Endothelial cell of umbilical vein (primary cell): Measurements from ENCODE around the gene TEX38. TPM values are rescaled to one million over a fixed set of nuclear protein-coding genes. Genes with fewer than 3 reads are reported as not detected.

Experiments
- BruUV-seq: library from RNA; stranded (reverse); fragments of 400-500 nt; replicated peaks from 2 replicates; lab custom pipeline; 2021; lab: Mats Ljungman, UMichigan
- CTCF ChIA-PET: fragments of 300-600, 350-600 bp; sonication (Branson Sonifier 250); formaldehyde crosslinking; loops from one replicate; lab custom pipeline; 2021; ENCODE audit warnings: antibody characterized with exemption, inconsistent platforms; lab: Charles Lee
- POLR2A ChIA-PET: fragments of 300-600, 350-600 bp; sonication (Branson Sonifier 250); formaldehyde crosslinking; loops from one replicate; lab custom pipeline; 2021; ENCODE audit warnings: antibody characterized with exemption, inconsistent platforms; lab: Charles Lee
- DNase-seq: peaks from one replicate; pipeline ENCODE4 v3.0.0-alpha.2; 2011; ENCODE audit warnings: low read depth, low spot score
- FAIRE-seq: peaks from 2 replicates; lab custom pipeline; 2011; peaks lifted over from hg19 to GRCh38; lab: Jason Lieb, UNC
- H2AFZ ChIP-seq: 2 replicates; pipeline ENCODE4 v1.6.0; 2012; ENCODE audit warnings: low read depth, low read length, control low read depth, inconsistent platforms
- H3K27ac ChIP-seq: 2 replicates; pipeline ENCODE4 v1.5.1; 2011; ENCODE audit warnings: low read depth, mild to moderate bottlenecking, control low read depth, low read length, moderate library complexity; ENCODE audit not compliant: insufficient read depth
- H3K27me3 ChIP-seq, 2 experiments: 2 replicates each; pipeline versions ENCODE4 v1.6.0 to v1.6.1; 2011; ENCODE audit warnings: low read length in 2 of 2, mixed read lengths in 1 of 2; ENCODE audit not compliant: control insufficient read depth in 2 of 2, insufficient read depth in 2 of 2
- H3K36me3 ChIP-seq, 2 experiments: 2 replicates in 1 of 2; 3 replicates in 1 of 2; pipeline ENCODE4 v1.5.1; 2011; ENCODE audit warnings: low read length in 2 of 2, mild to moderate bottlenecking in 1 of 2, moderate library complexity in 1 of 2; ENCODE audit not compliant: control insufficient read depth in 2 of 2, insufficient read depth in 2 of 2; ENCODE audit errors: extremely low read depth in 1 of 2
- H3K4me1 ChIP-seq: 3 replicates; pipeline ENCODE4 v1.5.1; 2011; ENCODE audit warnings: mild to moderate bottlenecking, low read length; ENCODE audit not compliant: control insufficient read depth, insufficient read depth; ENCODE audit errors: extremely low read depth
- H3K4me2 ChIP-seq: 2 replicates; pipeline ENCODE4 v1.6.1; 2011; ENCODE audit warnings: low read length, control low read depth, mixed read lengths; ENCODE audit not compliant: insufficient read depth
- H3K4me3 ChIP-seq, 3 experiments: fragments of 200-600 bp in 1 of 3; sonication (generic), shearing (Covaris generic) in 1 of 3; replicated peaks in 1 of 3; 2 replicates each; pipeline ENCODE4 v1.5.1; 2011 to 2016; ENCODE audit warnings: control low read depth in 3 of 3, low read length in 3 of 3, mild to moderate bottlenecking in 2 of 3, inconsistent platforms in 1 of 3, low read depth in 1 of 3, moderate library complexity in 1 of 3; ENCODE audit not compliant: insufficient read depth in 1 of 3
- H3K79me2 ChIP-seq: 2 replicates; pipeline ENCODE4 v1.6.0; 2012; ENCODE audit warnings: low read length, inconsistent platforms; ENCODE audit not compliant: control insufficient read depth, insufficient read depth
- H3K9ac ChIP-seq: replicated peaks from 2 replicates; pipeline ENCODE3; 2011; ENCODE audit warnings: low read length, control low read depth; ENCODE audit not compliant: insufficient read depth; ENCODE audit errors: extremely low read depth
- H3K9me1 ChIP-seq: replicated peaks from 3 replicates; pipeline ENCODE4 v1.6.0; 2011; ENCODE audit warnings: mild to moderate bottlenecking, low read length; ENCODE audit not compliant: control insufficient read depth, insufficient read depth; ENCODE audit errors: extremely low read depth
- H3K9me3 ChIP-seq: replicated peaks from 2 replicates; pipeline ENCODE4 v1.5.1; 2012; ENCODE audit warnings: low read length, inconsistent platforms; ENCODE audit not compliant: control insufficient read depth, insufficient read depth
- H4K20me1 ChIP-seq: replicated peaks from 2 replicates; pipeline ENCODE3; 2011; ENCODE audit warnings: mild to moderate bottlenecking, low read length; ENCODE audit not compliant: control insufficient read depth, insufficient read depth; ENCODE audit errors: extremely low read depth
- EZH2 ChIP-seq: IDR thresholded peaks from 2 replicates; pipeline ENCODE4 v1.6.1; 2012; ENCODE audit warnings: borderline replicate concordance, low read depth, mild to moderate bottlenecking, moderate library complexity, low read length, inconsistent platforms; ENCODE audit not compliant: severe bottlenecking
- FOS ChIP-seq: IDR thresholded peaks from 2 replicates; pipeline ENCODE4 v1.6.1; 2011; ENCODE audit warnings: mild to moderate bottlenecking, low read length, moderate library complexity, borderline replicate concordance; ENCODE audit not compliant: insufficient read depth
- GATA2 ChIP-seq: IDR thresholded peaks from 2 replicates; pipeline ENCODE4 v1.7.0; 2011; ENCODE audit warnings: low read depth, mild to moderate bottlenecking, moderate library complexity, mixed read lengths, low read length; ENCODE audit not compliant: insufficient read length, insufficient read depth
- JUN ChIP-seq: IDR thresholded peaks from 2 replicates; pipeline ENCODE4 v1.6.1; 2011; ENCODE audit warnings: borderline replicate concordance, low read depth; ENCODE audit not compliant: insufficient read length, insufficient read depth
- MAX ChIP-seq: IDR thresholded peaks from 2 replicates; pipeline ENCODE4 v1.6.1; 2011; ENCODE audit not compliant: insufficient read depth, insufficient read length
- MYC ChIP-seq: IDR thresholded peaks from one replicate; pipeline ENCODE4 v1.6.1; 2011; ENCODE audit warnings: mild to moderate bottlenecking, low read depth, low read length
- POLR2A ChIP-seq: IDR thresholded peaks from 2 replicates; pipeline ENCODE4 v1.6.1; 2012; ENCODE audit warnings: low read depth, mild to moderate bottlenecking, control low read depth, low read length
- POLR2AphosphoS5 ChIP-seq: IDR thresholded peaks from 2 replicates; pipeline ENCODE4 v1.6.1; 2012; ENCODE audit warnings: low read depth, mild to moderate bottlenecking, control low read depth, low read length, moderate library complexity; ENCODE audit not compliant: insufficient read depth
- dilution Hi-C: fragments of 300-500 bp; cut with MboI; formaldehyde crosslinking; loops from one replicate; pipeline ENCODE4 v1.15.0; 2019; ENCODE audit warnings: low sequenced_read_pairs; ENCODE audit not compliant: extremely low pct_ligation_motif_present
- intact Hi-C: fragments of 100-400 bp; cut with micrococcal nuclease; formaldehyde crosslinking; loops from one replicate; pipeline ENCODE4 v1.10.0; 2022
- polyA plus RNA-seq, 4 experiments: library from polyadenylated mRNA; depleted of rRNA in 3 of 4; stranded (reverse) in 3 of 4; unstranded in 1 of 4; fragments of >200 nt; gene quantifications; 2 replicates each; pipeline versions ENCODE4 v1.2.1 to v1.2.3, GENCODE V29; 2011 to 2012; ENCODE audit warnings: missing spikeins in 1 of 4
- total RNA-seq: library from RNA; stranded (reverse); gene quantifications from 2 replicates; pipeline ENCODE4 v1.2.3, GENCODE V29; 2021
- TF ChIP-seq, protein P1 (sequence below), 2 donors: IDR thresholded peaks; 1 replicate in 1 of 2; 2 replicates in 1 of 2; pipeline ENCODE4 v1.5.1; 2011; ENCODE audit warnings: low read length in 2 of 2, mild to moderate bottlenecking in 2 of 2, moderate library complexity in 2 of 2, control low read depth in 1 of 2, inconsistent platforms in 1 of 2, low read depth in 1 of 2; ENCODE audit not compliant: insufficient read depth in 1 of 2; ENCODE audit errors: extremely low read depth in 1 of 2

TEX38 gene
- total and polyA plus RNA-seq, 2 donors (not counting 3 experiments of a cell fraction or from before 2014, with no cell fraction given), result not detected

DNA sequence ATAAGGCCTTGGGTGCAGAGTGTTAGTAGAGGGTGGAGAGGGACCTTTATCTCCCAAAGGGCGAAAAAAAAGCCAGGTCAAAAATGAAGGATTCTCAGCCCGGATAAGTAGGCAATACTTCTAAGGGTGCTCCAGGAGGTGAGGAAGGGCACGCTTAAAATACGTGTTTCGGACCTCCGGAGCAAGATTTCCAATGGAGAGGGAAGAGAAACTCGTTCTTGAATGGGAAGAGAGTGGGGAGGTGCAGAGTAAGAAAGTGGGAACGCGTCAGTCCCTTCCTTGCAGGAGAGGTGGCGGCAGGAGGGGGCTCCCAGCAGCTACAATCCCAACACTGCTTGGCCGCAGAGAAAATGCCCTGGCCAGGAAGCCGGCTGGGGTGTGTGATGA is 46.7 kb downstream of the TEX38 start:
- TF ChIP-seq JUN (no peak), MYC (no peak), POLR2A (no peak), POLR2AphosphoS5 (no peak), GATA2 (no peak), MAX (no peak), EZH2 (no peak), FOS (no peak)
- TF ChIP-seq, protein P1, sequence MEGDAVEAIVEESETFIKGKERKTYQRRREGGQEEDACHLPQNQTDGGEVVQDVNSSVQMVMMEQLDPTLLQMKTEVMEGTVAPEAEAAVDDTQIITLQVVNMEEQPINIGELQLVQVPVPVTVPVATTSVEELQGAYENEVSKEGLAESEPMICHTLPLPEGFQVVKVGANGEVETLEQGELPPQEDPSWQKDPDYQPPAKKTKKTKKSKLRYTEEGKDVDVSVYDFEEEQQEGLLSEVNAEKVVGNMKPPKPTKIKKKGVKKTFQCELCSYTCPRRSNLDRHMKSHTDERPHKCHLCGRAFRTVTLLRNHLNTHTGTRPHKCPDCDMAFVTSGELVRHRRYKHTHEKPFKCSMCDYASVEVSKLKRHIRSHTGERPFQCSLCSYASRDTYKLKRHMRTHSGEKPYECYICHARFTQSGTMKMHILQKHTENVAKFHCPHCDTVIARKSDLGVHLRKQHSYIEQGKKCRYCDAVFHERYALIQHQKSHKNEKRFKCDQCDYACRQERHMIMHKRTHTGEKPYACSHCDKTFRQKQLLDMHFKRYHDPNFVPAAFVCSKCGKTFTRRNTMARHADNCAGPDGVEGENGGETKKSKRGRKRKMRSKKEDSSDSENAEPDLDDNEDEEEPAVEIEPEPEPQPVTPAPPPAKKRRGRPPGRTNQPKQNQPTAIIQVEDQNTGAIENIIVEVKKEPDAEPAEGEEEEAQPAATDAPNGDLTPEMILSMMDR (IDR thresholded peaks at IDR 0.05; ENCODE audit: extremely low read depth in 1 of 2, insufficient read depth in 1 of 2, low read depth in 1 of 2, low read length in 2 of 2), result no peak
- peak overlapping the region; percentile 82 for H3K27ac ChIP-seq
- no TSS peak for BruUV-seq
- H3K9me3 ChIP-seq, result no peaks in the 10 kb centered on the region
- POLR2A ChIA-PET, result no interaction called here
- H2AFZ ChIP-seq, result peak overlapping the region; percentile 86
- H3K27me3 ChIP-seq, result peaks cover 0 to 6% of the 10 kb centered on the region in 2 experiments
- dilution Hi-C loops, result no loop called here
- intact Hi-C loops, result loop anchor here (2.0 to 10.0 kb wide), 2 partner anchors 32 to 616 kb away; partner anchors contain the start of gene CMPK1
- H3K4me3 ChIP-seq, result peak overlapping the region; percentile 63 to 96 (median 83)
- no peaks in the 10 kb centered on the region for H3K9me1 ChIP-seq
- peaks cover 3 to 8% of the 10 kb centered on the region in 2 experiments for H3K36me3 ChIP-seq
- H3K4me2 ChIP-seq, result peak overlapping the region; percentile 96
- H4K20me1 ChIP-seq, result peaks cover 6% of the 10 kb centered on the region
- peaks cover 25% of the 10 kb centered on the region for H3K79me2 ChIP-seq
- CTCF ChIA-PET, result interaction anchor here (1.0 to 1.8 kb wide), 3 partner anchors 96 to 186 kb away, joined by 3 to 4 read pairs (median 4); partner anchors contain the start of gene MOB3C
- H3K9ac ChIP-seq, result peak overlapping the region; percentile 92
- DNase-seq, result no peak
- H3K4me1 ChIP-seq, result peaks cover 27% of the 10 kb centered on the region
- peak; percentile 69 for FAIRE-seq
